Erythroblast (primary cell): ENCODE measurements around the gene IL19.
A peak's percentile ranks its signal among the peaks of the same experiment; 100 is the strongest.

ENCODE experiments used
- DNase-seq, 2 experiments: peaks; one replicate each; lab custom pipeline; 2025; lab: John Stamatoyannopoulos, UW
- GATA1 ChIP-seq: IDR thresholded peaks from 2 replicates; pipeline ENCODE4 v1.6.1; 2011; ENCODE audit warnings: low read depth, mild to moderate bottlenecking, control low read depth, low read length, moderate library complexity
- POLR2A ChIP-seq: IDR thresholded peaks from 2 replicates; pipeline ENCODE4 v1.6.1; 2011; ENCODE audit warnings: mild to moderate bottlenecking, low read length

Gene IL19

DNA sequence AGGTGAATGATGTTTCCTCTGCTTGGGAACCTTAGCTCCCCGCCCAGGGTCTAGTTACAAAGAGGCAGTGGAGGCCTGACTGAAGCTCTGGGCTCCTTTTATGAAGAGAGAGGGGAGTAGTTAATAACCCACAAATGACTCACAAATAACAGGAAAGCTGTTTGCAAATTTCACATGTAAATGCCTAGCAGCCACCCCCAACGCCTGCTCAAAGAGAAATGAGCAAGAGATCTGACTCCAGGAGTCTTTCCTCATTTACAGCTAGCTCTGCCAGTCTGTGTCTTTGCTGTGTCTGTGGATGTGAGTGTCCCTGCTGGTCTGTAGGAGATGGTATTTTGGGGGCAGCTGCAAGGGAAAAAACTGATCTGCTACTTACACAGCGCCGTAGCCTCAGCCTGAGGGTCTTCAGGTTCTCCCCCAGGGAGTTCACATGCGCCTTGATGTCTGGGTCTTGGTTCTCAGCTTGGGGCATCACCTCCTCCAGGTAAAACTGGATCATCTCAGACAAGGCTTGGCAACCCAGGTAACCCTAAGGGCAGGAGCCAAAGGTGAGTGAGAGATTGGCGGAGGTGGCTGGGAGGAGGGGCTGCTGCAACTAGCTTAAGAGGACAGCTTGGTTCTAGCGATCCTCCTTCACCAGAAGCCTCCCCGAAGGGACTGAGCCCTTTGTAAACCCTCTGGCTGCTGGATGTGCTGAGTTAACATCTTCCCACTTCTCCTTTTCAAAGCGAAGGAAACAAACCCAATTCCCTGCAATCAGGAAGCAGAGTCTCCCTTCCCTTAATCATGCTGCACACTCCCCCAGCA lies at the start of gene IL19:
IL19 (plus strand) TSS at position 243 of the 807 bp plus-strand sequence. CDS start 65,890 bp downstream, outside the sequence.
- TF ChIP-seq GATA1 = no peak
- no peak for TF ChIP-seq POLR2A
- no peak for DNase-seq

DNA sequence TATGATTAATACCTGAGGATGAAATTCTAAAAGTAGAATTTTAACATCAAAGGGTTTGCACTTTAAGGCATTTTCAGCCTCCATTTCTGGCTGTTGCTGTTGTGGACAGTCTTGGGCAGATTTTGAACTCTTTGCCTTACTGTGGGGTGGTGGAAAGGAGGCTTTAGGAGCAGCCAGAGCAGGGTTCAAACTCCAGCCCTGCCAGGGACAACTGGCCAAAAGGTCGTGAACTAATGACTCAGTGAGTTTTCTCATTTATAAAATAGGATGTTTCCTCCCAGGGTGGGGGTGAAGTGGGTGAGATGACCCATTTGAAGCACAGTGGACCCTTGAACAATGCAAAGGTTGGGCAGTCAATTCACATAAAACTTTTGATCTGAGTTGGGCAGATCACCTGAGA lies 49.1 kb upstream of the IL19 start:
- no peak for DNase-seq
- TF ChIP-seq POLR2A = no peak
- no peak for TF ChIP-seq GATA1

- TF ChIP-seq POLR2A = no peak
- TF ChIP-seq GATA1 = no peak
- no peak for DNase-seq
These were observed 47.7 kb upstream of the IL19 start for GRCh38 chr1:206722751-206723461.

GRCh38 chr1:206723462-206723804 lies 47.1 kb upstream of the IL19 start:
- no peak for DNase-seq
- TF ChIP-seq POLR2A (no peak), GATA1 (no peak)

DNA sequence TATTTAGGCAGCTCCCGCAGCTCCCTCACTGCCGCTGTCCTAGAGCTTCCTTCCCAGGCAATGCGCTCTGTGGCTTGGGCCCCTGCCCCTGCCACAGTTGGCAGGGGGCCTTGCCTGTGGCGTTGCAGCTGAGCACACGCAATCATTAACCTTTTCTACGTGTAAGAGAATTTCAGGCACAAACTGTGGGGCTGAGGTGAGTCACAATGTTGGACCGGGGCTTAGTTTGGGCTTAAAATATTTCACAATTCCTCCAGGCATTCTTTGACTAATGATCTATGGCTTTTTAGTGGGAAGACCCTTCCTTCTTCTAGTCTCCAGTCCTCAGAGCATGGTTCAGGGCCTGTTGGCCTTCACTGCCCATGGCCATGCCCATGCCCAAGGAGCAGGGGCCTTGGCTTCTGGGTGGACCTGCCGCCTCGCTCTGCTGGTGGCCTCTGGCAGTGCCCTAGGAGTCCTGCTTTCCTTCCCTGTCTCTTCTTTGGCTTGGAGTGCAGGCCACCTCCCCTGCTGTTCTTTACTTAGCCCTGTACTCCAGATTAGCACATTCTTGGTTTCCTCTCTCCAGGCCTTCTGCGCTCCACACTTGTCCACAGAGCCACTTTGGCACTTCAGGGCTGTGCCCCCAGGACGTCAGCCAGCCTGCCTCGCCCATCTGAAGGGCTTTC lies 46.6 kb upstream of the IL19 start:
- no peak for DNase-seq
- TF ChIP-seq GATA1 (no peak), POLR2A (no peak)

DNA sequence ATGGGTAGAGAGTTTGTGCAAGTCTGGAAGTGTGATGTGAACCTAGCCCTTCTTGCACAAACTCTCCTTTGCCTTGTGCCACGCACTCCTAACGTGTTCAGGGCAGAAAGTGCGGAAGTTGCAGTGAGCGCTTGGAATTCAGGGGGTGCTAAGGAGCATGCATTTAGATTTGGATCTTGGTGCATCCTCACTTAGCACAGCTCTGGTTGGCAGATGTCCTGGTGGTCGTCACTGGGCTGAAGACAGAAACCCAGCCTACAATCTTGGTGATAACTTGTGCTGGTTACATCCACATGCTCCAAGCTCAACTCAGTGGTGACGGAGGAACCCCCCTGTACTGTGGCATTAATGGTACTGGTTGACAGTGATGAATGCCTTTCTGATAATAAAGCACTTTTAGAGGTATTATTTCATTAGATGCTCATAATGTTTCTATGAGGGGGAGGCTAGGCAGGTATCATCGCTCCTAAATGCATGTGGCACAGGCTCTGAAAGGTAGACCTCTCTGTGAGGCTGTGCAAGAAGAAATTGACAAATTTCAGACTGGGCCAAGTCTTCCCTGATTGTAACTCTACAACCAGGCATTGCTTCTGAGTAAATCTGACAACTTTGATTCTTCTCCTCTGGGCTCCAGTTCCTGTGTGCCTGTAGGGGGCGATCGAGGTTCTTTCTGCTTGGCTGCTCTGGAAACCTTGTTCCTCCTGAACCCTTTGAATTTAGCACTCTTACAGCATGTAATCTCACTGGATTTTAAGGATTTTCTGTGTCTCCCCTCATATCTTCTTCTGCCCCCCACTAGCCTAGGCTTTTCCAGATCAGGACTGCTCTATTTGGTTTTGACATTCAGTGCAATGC lies 45.2 kb upstream of the IL19 start:
- TF ChIP-seq GATA1 = no peak
- no peak for TF ChIP-seq POLR2A
- peak; percentile 61 to 70 for DNase-seq

DNA sequence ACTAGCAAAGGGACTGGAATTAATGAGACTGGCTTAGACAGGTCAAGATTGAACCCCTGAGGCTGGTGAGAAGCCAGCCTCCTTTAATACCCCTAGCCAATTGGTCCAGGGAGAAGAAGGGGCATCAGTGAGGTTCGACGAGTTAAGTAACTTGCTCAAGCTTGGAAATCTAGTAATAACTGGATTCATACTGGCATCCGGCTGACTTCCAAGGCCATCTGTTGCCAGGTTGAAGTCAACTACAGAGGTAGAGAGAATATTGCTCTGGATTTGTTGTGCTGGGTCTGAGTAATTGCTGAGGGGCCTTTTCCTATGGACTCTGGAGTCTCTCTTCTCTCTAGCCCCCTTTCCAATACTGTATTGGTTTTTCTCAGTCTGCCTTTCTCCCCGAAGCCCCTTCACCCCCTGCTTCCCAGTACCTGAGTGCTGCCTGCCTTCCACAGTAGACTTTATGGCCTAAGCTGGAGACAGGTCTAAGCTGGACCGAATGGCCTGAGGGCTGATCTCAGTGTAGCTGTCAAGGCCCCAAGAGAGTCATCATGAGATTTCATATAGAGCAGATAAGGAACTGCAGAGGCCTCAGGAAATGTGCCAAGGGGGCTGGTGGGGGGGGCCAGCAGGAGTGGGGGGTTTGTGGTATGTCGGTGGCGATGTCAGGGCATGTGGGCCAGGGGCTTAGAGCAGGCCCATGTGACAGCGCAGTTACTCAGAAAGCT lies 42.4 kb upstream of the IL19 start:
- no peak for TF ChIP-seq POLR2A
- no peak for TF ChIP-seq GATA1
- DNase-seq = no peak

DNA sequence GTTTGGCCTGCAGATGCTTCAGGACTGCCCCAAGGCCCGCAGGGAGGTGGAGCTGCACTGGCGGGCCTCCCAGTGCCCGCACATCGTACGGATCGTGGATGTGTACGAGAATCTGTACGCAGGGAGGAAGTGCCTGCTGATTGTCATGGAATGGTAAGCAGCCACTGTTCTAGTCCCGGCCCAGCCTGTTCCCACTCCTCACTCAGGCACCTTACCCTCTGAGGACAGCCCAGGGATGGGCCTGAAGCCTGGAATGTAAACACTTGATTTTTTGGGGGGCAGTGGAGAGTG lies 41.9 kb upstream of the IL19 start:
- no peak for DNase-seq
- TF ChIP-seq POLR2A (no peak), GATA1 (no peak)

DNA sequence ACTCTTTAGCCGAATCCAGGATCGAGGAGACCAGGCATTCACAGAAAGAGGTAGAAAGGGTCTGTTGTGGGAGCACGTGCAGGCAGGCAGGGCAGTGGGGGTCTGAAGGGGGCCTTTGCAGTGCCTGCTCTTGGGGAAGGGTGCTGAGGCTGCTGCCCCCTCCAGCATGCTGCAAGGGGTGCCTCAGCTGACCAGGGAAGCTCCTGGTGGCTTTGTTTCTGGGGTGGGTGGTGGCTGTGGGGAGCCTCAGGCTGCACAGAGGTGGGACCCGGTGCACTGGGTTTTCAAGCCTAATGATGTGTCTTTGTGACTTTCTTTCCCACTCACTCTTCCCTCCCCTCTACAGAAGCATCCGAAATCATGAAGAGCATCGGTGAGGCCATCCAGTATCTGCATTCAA lies 41.5 kb upstream of the IL19 start:
- no peak for DNase-seq
- TF ChIP-seq POLR2A = no peak
- no peak for TF ChIP-seq GATA1

DNA sequence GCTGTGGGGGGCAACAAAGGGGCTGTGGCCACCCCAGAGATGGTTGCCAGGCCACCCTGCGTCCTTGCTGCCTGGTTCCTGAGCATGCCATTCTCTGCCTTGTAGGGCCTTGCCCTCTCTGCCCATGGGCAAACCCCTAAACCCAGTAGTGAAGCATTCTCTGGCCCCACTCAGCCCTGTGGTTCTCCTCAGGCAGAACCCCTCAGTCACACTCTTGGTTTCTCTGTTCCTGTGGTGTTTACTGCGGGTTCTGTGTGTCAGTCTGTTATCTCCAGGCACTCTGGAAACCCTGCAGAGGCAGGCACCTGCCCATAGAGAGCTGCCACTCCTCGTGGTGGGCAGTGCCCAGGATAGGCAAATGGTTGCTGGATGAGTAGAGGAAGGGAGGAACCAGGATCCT lies 41.1 kb upstream of the IL19 start:
- TF ChIP-seq POLR2A (no peak), GATA1 (no peak)

GRCh38 chr1:206732508-206732907 lies 38.1 kb upstream of the IL19 start:
- DNase-seq = no peak
- no peak for TF ChIP-seq POLR2A
- no peak for TF ChIP-seq GATA1

More for the DNA sequence above, 41.1 kb upstream of the IL19 start:
- no peak for DNase-seq

- TF ChIP-seq POLR2A (no peak), GATA1 (no peak)
- no peak for DNase-seq
These were observed 37.6 kb upstream of the IL19 start for GRCh38 chr1:206732992-206733391.
